Stimulated activated CD4-positive, alpha-beta T cell treated with anti-CD3 and anti-CD28 coated beads, Interleukin-1b, Interleukin-23, amount 100 ng/mL, for 24 hours (primary cell): ENCODE data around the gene EPHX1.
A peak's percentile ranks its signal among the peaks of the same experiment; 100 is the strongest.
"Not testable (repeated sequence)": the region's sequence is repeated elsewhere in the genome, so short reads cannot be mapped to it uniquely, and the experiment has no call there.

Experiments
- DNase-seq, 4 experiments: peaks; one replicate each; pipeline ENCODE4 v3.0.0-alpha.2; 2020; ENCODE audit warnings: low read depth in 4 of 4, low spot score in 1 of 4

The EPHX1 gene

GRCh38 chr1:225777058-225777582, 32.8 kb upstream of the EPHX1 start:
- DNase-seq: peak in 1 of 4 experiments; percentile 2

DNA sequence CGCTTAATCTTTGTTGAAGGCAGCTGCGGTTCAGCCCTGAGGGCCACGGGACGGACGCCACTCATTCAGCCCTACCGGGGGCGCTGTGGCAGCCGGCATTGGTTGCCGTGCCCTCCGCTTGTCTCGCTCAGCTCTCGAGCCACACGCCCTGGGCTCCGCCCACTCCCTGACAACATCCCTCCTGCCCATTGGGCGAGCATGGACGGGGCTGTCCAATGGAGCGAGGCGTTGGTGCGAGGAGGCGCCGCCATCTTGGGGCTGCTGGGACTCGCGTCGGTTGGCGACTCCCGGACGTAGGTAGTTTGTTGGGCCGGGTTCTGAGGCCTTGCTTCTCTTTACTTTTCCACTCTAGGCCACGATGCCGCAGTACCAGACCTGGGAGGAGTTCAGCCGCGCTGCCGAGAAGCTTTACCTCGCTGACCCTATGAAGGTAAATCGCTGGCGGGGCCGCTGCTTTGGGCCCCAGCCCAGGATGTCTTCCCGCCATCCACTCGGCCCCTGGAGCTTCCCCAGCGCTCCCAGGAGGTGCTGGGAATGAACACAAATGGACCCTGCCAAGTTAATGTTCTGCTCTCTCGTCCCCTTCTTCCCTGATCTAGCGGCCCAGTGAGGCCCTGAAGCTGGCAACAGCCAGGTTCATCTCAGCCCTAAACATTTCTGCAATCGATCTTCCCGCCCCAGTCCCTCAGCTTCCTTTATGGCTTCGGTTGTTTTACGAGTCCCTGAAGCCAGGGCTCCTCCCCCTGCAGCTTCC, 32.2 kb upstream of the EPHX1 start, which contains the start of gene SRP9:
SRP9 (plus strand) TSS at position 244 of the 754 bp plus-strand sequence; CDS start at position 359, 115 bp downstream.
- DNase-seq: peak; percentile 87 to 98 (median 96)

DNA sequence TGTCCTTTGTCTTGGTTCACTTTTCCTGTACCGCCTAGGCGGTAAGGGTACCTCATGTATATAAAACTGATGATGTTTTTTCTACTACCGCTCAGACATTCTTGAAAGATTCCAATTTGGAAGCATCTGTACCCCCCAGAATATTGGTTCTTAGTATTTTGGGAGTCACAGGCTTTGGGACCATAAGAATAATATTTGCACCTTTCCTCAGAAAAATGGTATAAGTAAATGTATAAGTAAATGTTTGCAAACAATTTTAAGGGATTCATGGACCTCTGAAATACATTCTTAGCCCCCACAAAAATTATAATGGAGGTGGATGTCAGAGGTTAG, 31.6 kb upstream of the EPHX1 start:
- no peak for DNase-seq

DNA sequence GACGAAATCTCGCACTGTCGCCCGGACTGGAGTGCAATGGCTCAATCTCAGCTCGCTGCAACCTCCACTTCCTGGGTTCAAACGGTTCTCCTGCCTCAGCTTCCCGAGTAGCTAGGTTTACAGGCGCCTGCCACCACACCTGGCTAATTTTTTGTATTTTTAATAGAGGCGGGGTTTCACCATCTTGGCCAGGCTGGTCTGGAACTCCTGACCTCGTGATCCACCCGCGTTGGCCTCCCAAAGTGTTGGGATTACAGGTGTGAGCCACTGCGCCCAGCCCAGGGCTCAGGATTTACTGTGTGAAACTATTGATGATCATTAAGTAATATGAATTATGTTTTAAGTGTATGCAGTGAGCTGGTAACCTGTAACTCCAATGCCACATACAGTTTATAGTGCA, 30.8 kb upstream of the EPHX1 start:
- DNase-seq: not testable (repeated sequence)

DNA sequence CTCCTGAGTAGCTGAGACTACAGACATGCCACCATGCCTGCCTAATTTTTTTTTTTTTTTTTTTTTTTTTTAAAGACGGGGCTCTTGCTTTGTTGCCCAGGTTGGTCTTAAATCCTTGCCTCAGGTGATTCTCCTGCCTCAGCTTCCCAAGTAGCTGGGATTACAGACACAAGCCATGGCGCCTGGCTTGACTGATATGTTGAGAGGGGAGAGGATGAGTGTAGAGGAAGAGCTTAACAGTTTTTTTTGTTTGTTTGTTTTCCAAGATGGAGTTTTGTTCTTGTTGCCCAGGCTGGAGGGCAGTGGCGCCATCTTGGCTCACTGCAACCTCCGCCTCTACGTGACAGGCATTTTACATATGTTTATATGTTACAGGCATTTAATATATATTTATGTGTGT, 29.8 kb upstream of the EPHX1 start:
- DNase-seq: no peak

DNA sequence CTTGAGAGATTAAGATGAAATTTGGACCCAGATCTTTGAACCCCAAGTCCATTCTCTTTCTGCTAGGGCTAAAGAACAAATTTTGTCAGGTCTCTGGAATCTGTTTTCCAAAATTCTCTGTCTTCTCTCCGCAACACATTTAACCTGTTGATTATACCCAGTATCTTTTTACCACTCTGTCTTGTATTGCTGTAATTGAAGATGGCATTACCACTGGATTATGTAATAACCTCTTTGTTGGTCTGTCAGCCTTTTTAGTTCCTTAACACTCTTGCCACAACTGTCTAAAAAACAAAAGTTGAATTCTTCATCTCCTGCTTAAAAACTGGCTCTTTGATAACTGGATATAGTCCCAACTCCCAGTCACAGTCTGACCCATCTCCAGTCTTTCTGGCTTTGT, 29.3 kb upstream of the EPHX1 start:
- DNase-seq: no peak

- not testable (repeated sequence) for DNase-seq
Observed at GRCh38 chr1:225789142-225789541, 20.8 kb upstream of the EPHX1 start.

DNA sequence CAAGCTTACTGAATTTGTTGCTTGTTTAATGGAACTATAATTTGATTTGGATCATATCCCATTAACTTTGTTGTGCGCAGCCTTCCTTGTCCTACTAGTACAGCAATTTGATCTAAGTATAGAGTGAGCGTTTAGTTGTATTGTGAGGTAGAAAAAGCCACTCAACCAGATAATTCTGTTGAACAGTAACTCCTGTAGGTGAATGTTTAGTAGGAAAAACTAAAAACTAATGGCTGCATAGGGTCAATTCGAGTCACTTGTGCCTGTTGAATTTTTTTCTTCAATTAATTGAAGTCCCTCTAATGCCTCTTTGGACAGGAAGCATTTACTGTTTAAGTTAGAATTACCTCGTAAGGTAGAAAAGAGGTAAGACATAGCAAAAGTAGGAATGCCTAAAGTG, 15.0 kb upstream of the EPHX1 start:
- no peak for DNase-seq

GRCh38 chr1:225796097-225796496, 13.8 kb upstream of the EPHX1 start:
- not testable (repeated sequence) for DNase-seq

GRCh38 chr1:225801146-225801545, 8.8 kb upstream of the EPHX1 start:
- DNase-seq: not testable (repeated sequence)

DNA sequence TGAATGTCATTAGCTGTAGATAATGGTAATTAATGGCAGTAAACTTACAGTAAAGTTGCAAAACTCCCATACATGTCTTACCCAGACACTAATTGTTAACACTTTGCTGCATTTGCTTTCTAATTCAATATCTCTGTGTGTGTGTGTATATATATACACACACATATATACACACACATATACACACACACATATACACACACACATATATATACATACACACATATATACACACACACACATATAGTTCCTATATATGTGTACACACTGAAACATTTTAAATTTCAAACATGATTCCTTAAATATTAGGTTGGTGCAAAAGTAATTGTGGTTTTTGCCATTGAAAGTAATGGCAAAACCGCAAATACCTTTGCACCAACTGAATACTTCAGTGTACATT, 3.7 kb upstream of the EPHX1 start:
- no peak for DNase-seq

DNA sequence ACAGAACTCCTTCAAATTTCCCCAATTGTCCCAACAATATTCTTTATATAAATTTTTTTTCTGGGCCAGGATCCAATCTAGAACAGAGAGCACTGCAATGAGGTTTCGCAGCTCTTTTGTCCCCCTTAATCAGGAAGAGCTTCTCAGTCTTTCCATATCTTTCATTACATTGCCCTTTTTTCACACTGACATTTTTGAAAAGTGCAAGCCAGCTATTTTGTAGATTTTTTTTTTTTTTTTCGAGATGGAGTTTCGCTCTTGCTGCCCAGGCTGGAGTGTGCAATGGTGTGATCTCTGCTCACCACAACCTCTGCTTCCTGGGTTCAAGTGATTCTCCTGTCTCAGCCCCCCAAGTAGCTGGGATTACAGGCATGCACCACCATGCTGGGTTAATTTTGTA, 3.2 kb upstream of the EPHX1 start:
- not testable (repeated sequence) for DNase-seq

- no peak for DNase-seq
Observed at GRCh38 chr1:225808136-225808535, 1.8 kb upstream of the EPHX1 start.

- not testable (repeated sequence) for DNase-seq
Observed at GRCh38 chr1:225810579-225811538, 935 bp downstream of the EPHX1 start.

DNA sequence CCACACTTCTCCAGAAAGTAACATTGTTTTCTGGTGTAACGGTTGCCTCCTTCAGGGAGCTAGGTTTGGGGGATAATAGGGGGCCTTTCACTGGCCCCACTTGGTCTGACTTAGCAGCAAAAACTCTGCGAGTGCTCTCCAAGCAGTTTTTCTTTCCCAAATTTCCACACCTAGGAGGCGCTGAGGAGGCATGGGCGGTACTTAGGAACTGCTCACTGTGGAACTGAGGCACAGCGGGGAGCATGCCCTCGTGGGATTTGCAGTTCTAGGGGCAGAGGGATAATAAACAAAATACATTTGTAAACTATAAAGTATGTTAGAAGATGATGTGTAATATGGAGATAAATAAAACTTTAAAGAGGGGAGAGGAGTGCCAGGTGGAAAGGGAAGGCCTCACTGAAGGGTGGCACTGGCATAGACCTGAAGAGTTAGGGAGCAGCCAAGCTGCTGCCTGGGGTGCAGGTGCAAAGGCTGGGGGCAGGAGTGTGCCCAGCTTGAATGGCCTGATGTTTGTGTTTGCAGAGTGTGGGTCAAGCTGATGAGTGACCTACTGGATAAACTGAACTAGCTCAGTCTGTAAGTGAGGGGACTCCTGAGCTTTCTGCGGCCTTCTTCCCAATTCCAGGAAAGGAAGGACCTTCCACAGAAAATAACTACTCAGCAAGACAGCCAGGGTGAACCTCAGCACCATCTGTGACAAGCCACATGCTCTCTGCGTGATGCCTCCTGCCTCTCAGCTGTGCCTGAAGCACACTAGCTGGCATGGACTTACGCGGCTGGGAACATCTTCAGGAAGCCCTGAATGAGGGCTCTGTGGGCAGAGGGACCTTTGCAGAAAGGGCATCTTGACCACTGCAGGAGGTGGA, 1.9 kb downstream of the EPHX1 start:
- DNase-seq: no peak

DNA sequence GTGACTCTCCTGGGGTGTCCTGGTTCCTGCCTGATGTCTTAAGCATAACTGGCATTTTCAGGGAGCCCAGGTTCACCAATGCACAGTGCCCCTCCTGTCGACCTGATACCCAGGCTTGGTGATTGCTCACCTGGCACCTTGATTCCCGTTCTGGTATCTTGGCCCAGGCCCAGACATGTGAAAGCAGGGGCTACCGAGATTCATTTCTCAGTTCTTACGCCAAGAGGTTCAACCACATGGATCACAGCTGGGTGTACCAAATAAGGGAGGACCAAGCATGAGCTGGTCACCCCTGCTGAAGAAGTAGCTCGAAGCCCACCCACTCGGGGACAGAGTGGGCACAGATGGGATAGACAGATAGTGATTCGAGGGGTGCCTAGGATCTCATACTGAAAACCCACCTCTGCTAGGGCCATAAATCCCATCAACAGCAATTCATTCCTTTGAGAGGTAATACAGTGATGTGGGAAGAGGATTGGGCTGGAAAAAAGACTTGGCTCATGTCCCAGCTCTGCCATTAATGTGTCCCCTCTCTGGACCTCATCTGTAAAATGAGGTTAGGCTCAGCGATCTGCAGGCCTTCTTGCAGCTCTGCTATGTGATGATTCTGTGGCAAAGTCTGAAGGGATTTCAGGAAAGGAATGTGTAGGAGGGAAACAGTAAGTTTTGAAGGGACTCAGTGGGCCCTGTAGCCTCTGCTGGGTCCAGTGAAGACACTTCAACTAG, 2.7 kb downstream of the EPHX1 start:
- no peak for DNase-seq

- DNase-seq: no peak
Observed at GRCh38 chr1:225813214-225813964, 3.5 kb downstream of the EPHX1 start.

GRCh38 chr1:225814381-225814780, 4.5 kb downstream of the EPHX1 start:
- DNase-seq: no peak

DNA sequence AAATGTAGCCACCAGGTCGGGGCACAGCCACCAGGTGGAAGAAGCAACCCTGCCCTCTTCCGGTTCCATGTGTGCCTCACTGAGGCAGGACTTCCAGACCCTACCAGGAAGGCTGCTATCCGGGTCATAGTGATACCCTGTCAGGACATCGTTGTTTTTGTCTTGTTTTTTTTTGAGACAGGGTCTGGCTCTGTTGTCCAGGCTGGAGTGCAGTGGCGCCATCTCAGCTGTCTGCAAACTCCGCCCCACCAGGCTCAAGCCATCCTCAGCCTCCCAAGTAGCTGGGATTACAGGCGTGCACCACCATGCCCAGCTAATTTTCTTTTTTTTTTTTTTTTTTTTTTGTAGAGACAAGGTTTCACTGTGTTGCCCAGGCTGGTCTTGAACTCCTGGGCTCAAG, 5.2 kb downstream of the EPHX1 start:
- DNase-seq: not testable (repeated sequence)
